HG03159 (cell line): ENCODE results near the gene RTN3.

Experiments
- ATAC-seq: cut with Tn5 transposase; IDR thresholded peaks from one replicate; pipeline ENCODE4 v1.9.1; 2021; ENCODE audit warnings: mild to moderate bottlenecking, moderate library complexity; ENCODE audit not compliant: unreplicated experiment

RTN3 gene

GRCh38 chr11:63737718-63738117 is 56.4 kb downstream of the RTN3 start:
- ATAC-seq = no peak

DNA sequence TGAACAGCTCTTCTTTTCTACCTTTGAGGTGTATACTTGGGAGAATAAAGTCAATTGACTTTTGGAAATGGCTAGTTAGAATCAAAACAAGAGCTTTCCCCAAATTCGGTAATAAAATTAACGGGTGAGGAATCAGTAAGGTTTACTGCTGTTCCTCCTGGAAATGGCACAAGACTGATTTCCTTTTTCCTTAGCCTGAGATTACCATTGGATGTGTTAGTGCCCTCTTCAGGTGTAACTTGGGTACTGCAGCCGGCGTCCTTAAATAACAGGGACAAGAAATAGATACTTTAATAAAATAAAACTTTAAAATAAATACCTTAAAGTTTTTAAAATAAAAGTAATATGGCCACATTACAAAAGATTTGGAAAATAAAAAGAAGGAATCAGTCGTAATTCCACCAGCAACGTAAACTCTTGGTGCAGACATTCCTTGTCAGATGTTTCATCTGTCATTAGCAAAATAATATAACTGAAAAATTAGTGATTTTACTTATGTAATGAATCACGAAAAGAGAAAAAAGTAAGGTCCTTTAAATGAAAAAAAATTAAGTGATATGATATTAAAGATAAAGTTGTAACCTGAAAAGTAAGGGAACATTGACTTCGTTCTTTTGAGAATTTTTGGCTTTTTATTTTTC is 57.5 kb downstream of the RTN3 start:
- no peak for ATAC-seq

DNA sequence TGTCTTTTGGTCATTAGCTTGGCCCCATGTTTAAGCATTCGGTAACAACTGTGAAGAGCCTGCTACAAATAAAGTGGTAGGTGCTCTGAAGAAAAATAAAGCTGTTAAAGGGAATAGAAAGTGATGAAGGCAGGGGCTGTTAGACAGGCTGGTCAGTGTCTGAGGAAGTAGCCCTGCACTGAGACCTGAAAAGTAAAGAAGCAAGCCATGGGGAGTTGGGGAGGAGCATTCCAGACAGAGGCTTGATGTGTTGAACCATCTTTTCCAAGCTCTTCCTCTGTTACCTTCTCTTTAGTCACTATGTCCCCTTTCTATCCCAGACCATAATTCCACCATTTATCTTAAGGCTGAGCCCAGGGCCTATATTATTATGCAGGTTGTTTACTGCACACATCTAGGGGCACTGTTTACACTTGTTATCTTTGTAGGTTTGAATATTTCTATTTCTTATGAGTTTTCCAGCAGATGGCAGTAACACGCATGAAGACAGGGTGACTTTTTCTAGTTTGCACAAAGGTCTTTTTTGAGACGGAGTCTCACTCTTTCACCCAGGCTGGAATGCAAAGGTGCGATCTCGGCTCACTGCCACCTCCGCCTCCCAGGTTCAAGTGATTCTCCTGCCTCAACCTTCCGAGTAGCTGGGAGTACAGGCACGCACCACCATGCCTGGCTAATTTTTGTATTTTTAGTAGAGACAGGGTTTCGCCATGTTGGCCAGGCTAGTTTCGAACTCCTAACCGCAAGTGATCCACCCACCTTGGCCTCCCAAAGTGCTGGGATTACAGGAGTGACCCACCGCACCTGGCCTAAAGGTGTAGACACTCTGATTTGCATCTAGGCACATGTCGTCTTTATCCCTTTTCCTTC is 64.2 kb downstream of the RTN3 start:
- no peak for ATAC-seq

DNA sequence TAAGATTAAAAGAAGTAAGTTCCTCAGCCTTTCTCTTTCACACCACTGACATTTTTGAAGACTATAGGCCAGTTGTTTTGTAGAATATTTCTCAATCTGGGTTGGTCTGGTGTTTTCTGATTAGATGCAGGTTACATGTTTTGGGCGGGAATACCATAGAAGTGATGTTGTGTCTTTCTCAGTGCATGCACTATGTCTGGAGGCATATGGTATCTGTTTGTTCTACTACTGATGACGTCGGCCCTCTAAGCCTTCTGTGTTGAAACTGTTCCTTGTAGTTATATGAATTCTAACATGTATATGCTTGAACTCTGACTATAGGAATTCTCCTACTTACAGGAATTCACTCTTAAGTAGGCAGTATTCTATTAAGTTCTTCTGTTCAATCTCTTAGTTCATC is 65.7 kb downstream of the RTN3 start:
- ATAC-seq = no peak

DNA sequence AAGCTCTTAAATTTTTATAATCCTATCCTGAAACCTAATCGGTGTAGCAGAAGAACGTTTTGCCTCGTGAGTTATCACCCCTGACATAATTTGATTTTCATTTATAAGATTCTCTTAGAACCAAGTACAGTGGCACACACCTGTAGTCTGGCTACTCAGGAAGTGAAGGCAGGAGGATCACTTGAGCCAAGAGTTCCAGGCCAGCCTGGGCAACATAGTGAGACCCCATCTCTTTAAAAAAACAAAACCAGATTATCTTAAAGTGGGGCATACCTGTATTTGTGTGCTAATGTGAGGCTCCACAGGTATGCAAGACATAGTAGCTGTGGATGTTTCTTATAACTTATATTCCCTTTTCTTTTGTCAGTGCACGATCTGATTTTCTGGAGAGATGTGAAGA is 68.3 kb downstream of the RTN3 start:
- ATAC-seq = no peak

DNA sequence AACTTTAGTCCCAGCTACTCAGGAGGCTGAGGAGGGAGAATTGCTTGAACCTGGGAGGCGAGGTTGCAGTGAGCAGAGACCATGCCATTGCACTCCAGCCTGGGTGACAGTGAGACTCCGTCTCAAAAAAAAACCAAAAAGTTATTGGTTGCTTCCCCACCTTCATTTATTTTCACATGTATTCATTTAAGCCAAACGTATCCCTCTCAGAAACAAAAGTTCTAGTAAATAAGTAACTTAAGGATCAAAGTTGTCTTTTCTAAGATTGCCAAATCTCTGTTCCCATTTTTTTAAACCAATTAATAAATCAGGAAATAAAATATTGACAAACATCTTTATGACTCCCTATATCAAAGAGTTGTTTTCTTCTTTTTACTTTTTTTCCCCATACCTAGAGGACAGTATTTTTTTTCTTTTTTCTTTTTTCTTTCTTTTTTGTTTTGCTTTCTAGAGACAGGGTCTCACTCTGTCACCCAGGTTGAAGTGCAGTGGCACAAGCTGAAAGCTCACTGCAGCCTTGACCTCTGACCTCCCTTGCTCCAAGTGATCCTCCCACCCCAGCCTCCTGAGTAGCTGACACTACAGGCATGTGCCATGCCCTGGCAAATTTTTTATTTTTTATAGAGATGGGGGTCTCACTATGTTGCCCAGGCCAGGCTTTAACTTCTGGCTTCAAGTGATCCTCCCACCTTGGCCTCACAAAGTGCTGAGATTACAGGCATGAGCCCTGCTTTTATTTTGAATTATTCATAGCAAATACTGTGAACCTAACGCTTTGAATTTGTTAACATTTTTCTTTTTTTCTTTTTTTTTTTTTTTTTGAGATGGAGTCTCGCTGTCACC is 75.8 kb downstream of the RTN3 start:
- no peak for ATAC-seq

DNA sequence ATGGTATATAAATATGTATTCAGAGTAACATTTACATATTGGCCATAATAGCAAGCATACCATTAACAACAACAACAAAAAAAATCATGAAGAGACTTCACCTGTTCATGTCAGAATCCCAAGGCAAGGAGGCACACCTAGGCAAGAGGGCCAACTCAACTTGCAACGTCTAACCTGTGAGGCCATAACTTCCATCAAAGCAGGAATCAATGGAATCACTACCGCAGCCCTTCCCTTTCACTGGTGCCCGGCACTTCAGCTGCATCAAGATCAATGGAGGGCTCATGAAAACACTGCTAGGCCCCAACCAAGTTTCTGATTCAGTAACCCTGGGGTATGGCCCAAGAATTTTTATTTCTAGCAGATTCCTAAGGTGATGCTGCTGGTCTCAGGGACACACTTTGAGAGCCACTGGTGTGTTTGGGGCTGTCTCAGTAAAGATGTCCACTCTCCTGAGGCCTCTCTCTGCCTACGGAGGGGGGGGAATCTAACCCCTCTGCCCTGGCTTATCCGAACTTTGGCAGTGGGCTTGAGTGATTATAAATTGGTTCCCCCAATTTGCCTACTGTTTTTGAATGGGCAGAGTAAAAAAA is 79.3 kb downstream of the RTN3 start:
- no peak for ATAC-seq

DNA sequence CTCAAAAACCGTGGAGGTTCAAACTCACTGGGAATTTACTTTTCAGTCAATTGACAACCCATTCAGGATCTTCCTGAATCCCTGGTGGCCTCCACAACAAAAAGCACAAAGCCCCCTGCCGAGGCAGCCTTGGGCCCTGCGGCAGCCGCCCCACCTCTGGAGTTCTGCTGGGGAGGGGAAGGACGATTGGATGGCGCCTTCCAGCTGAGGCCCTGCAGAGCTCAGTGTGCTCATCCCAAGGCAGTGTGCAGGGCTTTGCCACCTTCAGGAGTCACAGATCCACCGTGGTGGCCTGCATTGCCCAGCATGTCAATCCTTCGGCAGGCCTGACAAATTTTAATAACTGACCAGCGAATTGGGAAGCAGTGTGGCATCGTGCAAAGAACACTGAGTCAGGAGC is 79.9 kb downstream of the RTN3 start:
- no peak for ATAC-seq

GRCh38 chr11:63761931-63762653 is 80.8 kb downstream of the RTN3 start:
- ATAC-seq = no peak

DNA sequence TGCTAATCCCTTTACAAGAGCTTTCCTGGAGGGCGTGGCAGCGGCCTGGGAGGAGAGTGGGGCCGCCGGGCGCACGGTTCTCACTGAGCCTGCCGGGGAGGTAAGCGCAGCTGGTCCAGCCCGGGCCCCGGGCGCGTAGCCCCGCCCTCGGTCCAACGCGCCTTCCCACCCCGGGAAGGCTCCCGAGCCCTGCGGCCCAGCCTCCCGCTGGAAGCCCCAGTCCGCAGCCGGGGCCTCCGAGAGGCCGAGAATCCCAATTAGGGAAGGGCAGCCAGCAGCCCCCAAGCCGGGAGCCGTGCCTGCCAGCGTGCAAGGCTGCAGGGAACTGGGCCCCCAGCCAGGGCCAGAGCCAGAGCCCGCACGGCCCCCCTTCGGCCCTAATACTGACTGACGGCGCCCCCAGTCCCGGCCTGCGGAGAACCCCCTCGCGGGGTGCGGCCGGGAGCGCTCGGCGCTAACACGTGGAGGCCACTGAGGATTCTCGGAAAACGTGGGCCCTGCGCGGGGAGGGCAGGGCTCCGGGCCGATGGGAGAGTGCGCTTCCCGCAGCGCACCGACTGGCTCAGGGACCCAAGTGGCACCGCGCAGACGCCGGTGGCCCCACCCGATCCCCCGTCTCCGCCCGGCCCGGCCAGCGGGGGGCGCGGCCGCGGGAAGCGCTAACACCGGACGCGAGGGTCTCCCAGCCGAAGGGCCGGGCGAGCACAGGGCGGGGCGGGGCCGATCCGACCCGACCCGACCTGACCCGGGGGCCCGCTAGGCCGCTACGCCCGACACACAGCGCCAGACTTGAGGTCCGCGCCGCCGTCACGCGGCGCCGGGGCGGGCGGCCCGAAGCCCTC is 81.6 kb downstream of the RTN3 start:
- no peak for ATAC-seq

- no peak for ATAC-seq
These were observed 82.4 kb downstream of the RTN3 start for GRCh38 chr11:63763496-63764339.

DNA sequence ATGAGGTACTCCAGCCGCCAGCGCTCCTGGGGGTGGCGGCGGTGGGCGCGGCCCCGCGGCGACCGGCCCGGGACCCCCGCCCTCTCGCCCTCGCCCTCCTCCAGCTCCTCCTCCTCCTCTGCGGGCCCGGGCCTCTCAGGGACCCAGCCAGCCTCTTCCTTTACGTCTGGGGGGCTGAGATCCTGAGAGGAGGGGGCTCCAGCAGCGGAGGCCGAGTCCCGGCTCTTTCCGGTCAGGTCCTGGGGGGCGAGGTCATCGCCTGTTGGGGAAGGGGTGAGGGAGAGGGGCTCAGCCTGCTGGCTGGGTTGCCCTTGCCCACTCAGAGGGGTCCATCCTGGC is 83.0 kb downstream of the RTN3 start:
- ATAC-seq = no peak

GRCh38 chr11:63764679-63765647 is 83.7 kb downstream of the RTN3 start:
- ATAC-seq = no peak

GRCh38 chr11:63765688-63766241 is 84.5 kb downstream of the RTN3 start:
- no peak for ATAC-seq

- no peak for ATAC-seq
These were observed 85.4 kb downstream of the RTN3 start for GRCh38 chr11:63766531-63767235.

DNA sequence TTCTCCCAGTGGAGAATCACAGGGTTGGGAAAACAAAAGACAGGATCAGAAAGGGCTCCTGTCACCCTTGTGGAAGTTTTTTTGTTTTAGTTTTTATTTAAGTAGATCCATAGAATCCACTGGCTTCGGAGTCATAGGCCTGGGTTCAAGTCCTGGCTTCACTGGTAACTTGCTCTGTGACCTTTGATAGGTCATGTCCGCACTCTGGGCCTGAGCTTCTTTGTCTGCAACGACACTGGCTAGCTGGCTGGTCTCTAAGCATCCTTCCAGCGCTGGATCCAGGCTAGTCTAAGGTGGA is 85.9 kb downstream of the RTN3 start:
- no peak for ATAC-seq
